PC-9 (cell line): Measurements from ENCODE around the gene PPP6C.

Source experiments
- EZH2 ChIP-seq: fragments of 200-600 bp; sonication (generic); IDR thresholded peaks from 2 replicates; pipeline ENCODE4 v1.8.0; 2017; ENCODE audit warnings: antibody characterized with exemption, low read depth
- TF ChIP-seq, protein P1 (sequence below): fragments of 200-600 bp; sonication (generic); conservative IDR thresholded peaks from 2 replicates; pipeline ENCODE4 v1.6.1; 2017; ENCODE audit warnings: mixed run types, antibody characterized with exemption, mild to moderate bottlenecking, moderate library complexity

DNA sequence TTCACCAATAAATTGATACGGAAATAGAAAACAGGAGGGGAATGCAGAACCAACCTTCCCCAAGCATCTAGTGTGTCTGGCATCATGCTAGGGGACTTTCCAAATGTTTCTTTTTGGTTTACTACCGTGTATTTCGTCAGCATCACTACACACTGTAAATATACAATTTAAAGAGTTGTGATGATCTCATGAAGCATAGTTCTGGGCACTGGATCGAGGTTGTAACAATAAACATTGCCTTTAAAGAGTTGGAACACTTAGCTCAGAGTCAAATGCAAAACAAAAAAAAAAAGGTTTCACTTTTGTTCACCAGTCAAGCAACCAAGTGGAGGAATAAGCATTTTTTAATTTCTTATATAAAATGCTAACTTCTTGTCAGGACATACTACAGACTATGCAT, 43.4 kb downstream of the PPP6C start:
- TF ChIP-seq, protein P1, sequence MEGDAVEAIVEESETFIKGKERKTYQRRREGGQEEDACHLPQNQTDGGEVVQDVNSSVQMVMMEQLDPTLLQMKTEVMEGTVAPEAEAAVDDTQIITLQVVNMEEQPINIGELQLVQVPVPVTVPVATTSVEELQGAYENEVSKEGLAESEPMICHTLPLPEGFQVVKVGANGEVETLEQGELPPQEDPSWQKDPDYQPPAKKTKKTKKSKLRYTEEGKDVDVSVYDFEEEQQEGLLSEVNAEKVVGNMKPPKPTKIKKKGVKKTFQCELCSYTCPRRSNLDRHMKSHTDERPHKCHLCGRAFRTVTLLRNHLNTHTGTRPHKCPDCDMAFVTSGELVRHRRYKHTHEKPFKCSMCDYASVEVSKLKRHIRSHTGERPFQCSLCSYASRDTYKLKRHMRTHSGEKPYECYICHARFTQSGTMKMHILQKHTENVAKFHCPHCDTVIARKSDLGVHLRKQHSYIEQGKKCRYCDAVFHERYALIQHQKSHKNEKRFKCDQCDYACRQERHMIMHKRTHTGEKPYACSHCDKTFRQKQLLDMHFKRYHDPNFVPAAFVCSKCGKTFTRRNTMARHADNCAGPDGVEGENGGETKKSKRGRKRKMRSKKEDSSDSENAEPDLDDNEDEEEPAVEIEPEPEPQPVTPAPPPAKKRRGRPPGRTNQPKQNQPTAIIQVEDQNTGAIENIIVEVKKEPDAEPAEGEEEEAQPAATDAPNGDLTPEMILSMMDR, result no peak
- TF ChIP-seq EZH2, result no peak
